HG03139 (cell line): ENCODE measurements around the gene CDA.

Experiments
- ATAC-seq: cut with Tn5 transposase; IDR thresholded peaks from one replicate; pipeline ENCODE4 v1.9.1; 2021; ENCODE audit not compliant: unreplicated experiment

Gene CDA

DNA sequence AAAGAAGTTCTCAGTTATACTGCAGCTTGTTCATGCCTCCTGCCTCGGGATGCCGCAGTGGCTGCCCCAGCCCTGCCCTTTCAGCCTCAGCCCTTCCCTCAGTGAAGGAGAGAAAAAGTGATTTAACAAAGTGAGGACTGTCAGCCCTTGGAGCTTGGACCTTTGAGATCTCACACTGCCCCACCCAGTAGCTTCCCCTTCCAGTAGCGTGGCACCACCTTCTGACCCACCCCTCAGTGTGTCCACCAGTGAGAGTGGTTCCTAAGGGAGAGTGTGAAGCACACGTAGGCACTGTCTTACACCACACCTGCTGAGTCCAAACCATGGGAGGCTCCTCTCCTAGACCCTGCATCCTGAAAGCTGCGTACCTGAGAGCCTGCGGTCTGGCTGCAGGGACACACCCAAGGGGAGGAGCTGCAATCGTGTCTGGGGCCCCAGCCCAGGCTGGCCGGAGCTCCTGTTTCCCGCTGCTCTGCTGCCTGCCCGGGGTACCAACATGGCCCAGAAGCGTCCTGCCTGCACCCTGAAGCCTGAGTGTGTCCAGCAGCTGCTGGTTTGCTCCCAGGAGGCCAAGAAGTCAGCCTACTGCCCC, at the start of gene CDA:
Gene CDA, plus strand, starts transcription at position 464 of the 592 bp plus-strand sequence. Its CDS starts 33 bp downstream, at position 497.
- ATAC-seq, result no peak

- no peak for ATAC-seq
Measured at GRCh38 chr1:20540281-20540680, 48.6 kb upstream of the CDA start.

- no peak for ATAC-seq
Measured at GRCh38 chr1:20546637-20547036, 42.3 kb upstream of the CDA start.

DNA sequence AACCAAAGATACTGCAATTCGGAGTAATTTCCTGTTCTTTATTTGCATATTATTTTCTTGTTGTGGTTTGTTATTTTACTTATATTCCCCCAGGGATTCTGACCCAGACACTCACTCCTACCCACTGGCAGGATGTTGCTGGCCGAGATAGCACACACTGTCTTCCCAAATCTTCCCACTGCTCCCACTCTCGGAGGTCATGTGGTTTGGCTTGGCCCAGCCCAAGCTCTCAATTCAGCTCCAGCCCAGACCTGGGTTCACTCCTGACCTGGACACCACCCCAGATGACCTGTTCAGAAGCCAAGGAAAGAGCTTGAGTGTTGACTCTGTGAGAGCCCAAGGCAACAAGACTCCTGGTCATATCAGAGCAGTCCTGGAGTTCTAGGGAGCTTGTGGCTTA, 37.7 kb upstream of the CDA start:
- ATAC-seq, result no peak

DNA sequence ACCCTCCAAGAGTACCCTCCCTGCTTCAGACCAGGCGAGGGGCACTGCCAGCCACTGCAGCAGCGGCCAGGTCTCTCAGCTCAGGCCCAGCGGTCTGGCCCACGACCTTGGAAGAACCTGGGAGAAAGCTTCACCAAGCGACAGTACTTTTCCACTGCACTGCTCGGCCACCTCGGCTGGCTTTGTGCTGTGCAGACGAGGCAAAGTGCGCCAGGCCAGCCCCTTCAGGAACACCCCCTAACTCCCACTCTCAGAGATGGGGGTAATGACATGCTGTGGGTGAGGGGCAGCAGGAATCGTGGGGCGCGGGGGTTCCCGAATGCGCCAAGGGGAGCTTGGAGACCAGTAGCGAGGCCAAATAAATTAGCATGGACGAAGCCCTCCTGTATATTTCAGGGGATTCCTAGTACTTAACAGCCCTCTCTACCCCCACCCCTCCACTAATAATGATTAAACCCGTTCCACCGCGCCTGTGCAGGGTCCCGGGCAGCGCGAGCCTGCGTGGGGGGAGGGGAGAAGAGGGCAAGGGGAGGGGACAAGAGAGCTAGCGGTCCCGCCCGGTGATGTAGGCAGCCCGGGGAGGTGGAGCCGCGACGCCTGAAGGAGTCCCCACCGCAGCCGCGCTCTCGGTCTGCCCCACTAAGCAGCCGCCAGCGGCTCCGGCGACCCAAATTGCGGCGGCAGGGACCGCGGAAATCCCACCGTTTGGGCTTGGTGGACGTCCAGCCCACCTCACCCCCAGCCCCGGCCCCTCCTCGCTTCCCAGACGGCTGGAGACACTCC, 36.8 kb upstream of the CDA start, which contains the start of gene FAM43B:
Gene FAM43B, plus strand, starts transcription at position 629 of the 783 bp plus-strand sequence. CDS start 401 bp downstream, outside the sequence.
- no peak for ATAC-seq

DNA sequence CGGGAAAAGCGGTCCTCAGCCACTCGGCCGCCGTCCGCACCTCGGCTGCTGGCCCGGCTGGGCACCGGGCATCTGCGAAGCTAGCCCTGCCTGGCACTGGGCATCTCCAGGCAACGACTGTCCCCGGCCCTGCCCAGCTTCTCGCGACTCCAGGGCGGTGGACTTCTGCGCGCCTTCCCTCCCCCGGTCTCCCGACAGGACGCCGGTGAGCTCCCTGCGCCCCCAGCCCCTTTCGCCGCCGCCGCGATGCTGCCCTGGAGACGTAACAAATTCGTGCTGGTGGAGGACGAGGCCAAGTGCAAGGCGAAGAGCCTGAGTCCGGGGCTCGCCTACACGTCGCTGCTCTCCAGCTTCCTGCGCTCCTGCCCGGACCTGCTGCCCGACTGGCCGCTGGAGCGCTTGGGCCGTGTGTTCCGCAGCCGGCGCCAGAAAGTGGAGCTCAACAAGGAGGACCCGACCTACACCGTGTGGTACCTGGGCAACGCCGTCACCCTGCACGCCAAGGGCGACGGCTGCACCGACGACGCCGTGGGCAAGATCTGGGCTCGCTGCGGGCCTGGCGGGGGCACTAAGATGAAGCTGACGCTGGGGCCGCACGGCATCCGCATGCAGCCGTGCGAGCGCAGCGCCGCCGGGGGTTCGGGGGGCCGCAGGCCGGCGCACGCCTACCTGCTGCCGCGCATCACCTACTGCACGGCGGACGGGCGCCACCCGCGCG, 36.0 kb upstream of the CDA start:
- no peak for ATAC-seq

GRCh38 chr1:20555025-20555757, 33.7 kb upstream of the CDA start:
- no peak for ATAC-seq

DNA sequence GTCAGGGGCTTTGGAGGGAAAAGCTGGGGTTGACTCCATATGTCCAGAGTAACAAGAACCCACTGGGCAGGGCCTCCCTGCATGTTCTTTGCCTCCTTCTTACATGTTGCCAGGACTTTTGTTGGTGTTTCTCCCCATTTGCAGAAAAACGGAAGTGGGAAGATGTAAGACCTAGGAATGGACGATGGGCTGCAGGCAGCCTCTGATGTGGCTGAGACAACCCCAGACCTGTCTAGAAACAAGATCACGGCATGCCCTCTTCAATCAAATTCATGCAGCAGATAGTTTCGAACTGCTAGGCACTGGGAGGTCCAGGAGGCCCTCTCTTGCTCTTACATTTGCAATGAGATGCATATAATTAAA, 33.2 kb upstream of the CDA start:
- ATAC-seq, result no peak

DNA sequence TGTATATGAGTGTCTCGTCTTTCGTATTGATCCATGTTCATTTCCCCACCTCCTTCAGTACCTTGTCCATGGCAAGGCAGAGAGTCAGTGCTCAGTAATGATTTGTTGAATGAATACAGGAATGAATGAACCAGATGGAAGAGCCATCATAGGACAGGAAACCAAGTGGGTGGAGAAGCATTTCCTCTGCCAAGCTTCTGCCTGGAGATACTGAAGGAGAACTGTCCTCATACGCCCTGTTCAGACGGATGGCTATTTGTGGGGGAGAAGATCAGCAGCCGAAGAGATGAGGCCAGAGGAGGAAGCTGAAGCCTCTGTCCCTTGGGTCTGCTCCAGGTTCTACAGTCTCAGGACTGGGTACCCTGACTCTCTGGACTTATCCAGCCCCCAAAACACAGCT, 30.7 kb upstream of the CDA start:
- no peak for ATAC-seq

DNA sequence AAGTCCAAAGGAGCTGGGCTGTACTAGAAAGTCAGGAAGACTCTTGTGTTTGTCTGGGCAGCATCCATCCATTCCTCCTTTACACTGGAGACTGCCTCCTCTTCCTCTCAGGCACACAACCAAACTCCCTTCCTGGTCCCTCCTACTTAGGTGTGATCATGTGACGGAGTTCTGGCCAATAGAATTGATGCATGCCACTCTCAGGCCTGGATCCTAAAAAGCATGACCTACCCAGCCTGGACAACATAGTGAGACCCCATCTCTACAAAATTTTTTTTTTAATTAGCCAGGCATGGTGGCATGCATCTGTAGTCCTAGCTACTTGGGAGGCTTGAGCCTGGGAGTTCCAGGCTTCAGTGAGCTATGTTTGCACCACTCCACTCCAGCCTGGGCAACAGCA, 27.9 kb upstream of the CDA start:
- no peak for ATAC-seq

DNA sequence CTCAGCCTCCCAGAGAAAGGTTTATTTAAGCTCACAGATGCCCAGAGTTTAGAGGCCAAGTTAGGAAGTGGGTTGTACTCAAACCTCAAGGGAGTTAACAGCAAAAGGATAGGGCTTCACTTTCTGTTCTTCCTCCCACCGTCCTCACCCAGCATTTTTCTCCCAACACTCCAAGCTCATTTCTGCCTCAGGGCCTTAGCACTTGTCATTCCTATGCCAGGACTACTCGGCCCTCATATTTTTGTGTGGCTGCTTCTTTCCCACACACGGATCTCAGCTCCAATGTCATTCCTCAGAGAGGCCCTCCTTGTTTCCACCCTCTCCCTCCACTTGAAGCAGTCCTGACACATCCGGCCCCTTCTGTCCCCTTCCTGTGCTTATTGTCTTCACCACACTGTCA, 23.7 kb upstream of the CDA start:
- no peak for ATAC-seq

DNA sequence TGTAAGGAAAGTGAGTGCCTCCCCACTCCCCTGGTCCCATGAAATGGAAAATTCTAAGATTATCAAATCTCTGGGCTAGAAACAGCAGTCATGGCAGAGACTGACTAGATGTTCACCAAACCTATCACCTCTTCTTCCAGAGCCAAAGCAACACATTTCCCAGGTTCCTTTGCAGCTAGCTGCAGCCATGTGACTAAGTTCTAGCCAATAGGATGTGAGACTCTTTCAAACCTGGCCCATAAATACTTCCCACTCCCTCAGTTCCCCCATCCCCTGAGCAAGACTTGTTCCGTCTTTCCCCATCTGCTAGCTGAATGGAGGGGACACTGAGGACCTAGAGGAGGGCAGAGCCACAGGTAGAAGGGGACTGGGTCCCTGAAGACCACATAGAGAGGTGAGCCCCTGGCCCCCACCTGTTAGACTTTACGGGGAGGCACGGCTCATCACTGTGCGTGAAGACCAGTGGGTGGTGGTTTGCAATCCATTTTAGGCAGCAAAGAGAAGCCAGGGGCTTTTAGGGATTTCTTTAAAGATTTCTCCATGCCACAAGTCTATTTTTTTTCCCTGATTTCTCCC, 19.3 kb upstream of the CDA start:
- no peak for ATAC-seq

DNA sequence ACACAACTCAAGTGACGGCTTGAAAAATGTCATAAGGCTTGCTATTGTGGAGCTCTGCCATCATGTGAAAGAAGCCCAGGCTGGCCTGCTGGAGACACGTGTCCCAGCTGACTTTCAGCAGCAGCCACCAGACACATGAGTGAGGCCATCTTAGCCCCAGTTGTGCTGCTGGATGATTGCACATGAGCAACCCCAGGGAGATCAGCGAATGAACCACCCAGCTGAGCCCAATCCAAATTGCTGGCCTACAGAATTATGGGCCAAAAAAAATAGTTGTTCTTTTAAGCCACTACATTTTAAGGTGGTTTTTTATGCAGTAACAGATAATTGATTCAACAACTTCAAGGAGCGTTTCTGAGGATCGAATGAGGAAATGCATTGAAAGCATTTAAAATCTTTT, 17.5 kb upstream of the CDA start:
- ATAC-seq, result no peak

DNA sequence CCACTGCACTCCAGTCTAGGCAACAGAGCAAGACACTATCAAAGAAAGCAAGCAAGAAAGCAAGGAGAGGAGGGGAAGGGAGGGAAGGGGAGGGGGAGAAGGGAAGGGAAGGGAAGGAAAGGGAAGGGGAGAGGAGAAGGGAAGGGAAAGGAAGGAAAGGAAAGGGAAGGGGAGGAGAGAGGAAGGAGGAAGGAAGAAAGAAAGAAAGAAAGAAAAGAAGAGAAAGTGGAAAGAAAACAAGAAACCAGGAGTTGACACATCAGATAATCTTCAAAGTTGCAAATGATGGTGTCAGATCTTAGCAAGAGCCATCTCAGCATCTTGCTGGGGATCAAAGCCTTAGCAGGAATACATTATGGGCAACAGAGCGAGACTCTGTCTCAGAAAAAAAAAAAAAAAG, 14.9 kb upstream of the CDA start:
- ATAC-seq, result no peak

- no peak for ATAC-seq
Measured at GRCh38 chr1:20574686-20575540, 14.0 kb upstream of the CDA start.

GRCh38 chr1:20575541-20576336, 13.2 kb upstream of the CDA start:
- ATAC-seq, result no peak

- ATAC-seq, result no peak
Measured at GRCh38 chr1:20578062-20578461, 10.8 kb upstream of the CDA start.

- no peak for ATAC-seq
Measured at GRCh38 chr1:20578721-20579395, 10.0 kb upstream of the CDA start.

GRCh38 chr1:20584890-20585289, 4.0 kb upstream of the CDA start:
- no peak for ATAC-seq
